ENCODE data around the gene RNMT.
"Not testable (repeated sequence)": the region's sequence is repeated elsewhere in the genome, so short reads cannot be mapped to it uniquely, and the experiment has no call there.

RNMT gene

DNA sequence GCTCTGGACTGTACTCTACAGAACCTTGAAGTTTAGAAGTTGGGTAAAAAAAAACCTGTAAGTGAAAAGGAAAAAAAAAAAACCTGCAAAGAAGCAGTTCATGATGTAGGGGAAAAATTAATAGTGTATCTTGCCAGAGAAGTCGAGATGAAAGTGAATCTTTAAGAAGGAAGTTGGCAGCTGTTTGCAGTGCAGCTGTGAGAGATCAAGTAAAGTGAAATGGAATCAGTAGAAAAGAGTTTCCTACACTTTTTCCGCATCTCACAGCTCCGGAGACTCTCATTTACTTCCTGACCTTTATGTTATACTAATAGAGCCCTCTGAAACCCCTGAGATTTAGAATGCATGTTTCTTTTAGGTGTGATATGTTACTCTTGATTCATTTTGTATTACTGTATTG, 19.2 kb downstream of the RNMT start:
- peak overlapping the region; percentile 30; the same call in 1 of the 2 replicates for H3K4me2 ChIP-seq (ENCODE audit: low read depth, low read length)
- H3K4me3 ChIP-seq (ENCODE audit: low read length), result no peak overlapping the region
- no peaks in the 10 kb centered on the region for H4K20me1 ChIP-seq (ENCODE audit: insufficient read depth, low read length)
- no peaks in the 10 kb centered on the region for H3K9me2 ChIP-seq (replicated peaks; ENCODE audit: insufficient read depth, low read length)
- H3K9me3 ChIP-seq (replicated peaks; ENCODE audit: insufficient read depth, low read length), result no peaks in the 10 kb centered on the region
- TF ChIP-seq EZH2 (optimal IDR thresholded peaks at IDR 0.05; ENCODE audit: low read depth, low read length) (no peak), EZH2phosphoT487 (IDR thresholded peaks at IDR 0.05; ENCODE audit: low read length) (no peak), CTCF (IDR thresholded peaks at IDR 0.05; ENCODE audit: low read length) (no peak)
- H3K27me3 ChIP-seq (replicated peaks; ENCODE audit: insufficient read depth, low read length), result no peaks in the 10 kb centered on the region
- DNase-seq, result no peak
- peaks cover 17% of the 10 kb centered on the region for H3F3A ChIP-seq (ENCODE audit: insufficient read depth, low read length)
- H3K4me1 ChIP-seq (ENCODE audit: low read length), result peaks cover 16% of the 10 kb centered on the region
- peaks cover 5% of the 10 kb centered on the region for H3K36me3 ChIP-seq (replicated peaks; ENCODE audit: insufficient read depth, low read length)
- peak overlapping the region; percentile 10; the same call in 1 of the 2 replicates for H3K27ac ChIP-seq (ENCODE audit: low read length)
- no peaks in the 10 kb centered on the region for H3K79me2 ChIP-seq (ENCODE audit: low read length)
- H3K9ac ChIP-seq (ENCODE audit: low read length), result no peak overlapping the region
- H2AFZ ChIP-seq (ENCODE audit: low read length), result no peak overlapping the region

- H3K9ac ChIP-seq (ENCODE audit: low read length), result no peak overlapping the region
- no peak for TF ChIP-seq EZH2 (optimal IDR thresholded peaks at IDR 0.05; ENCODE audit: low read depth, low read length)
- no peak for TF ChIP-seq EZH2phosphoT487 (IDR thresholded peaks at IDR 0.05; ENCODE audit: low read length)
- H4K20me1 ChIP-seq (ENCODE audit: insufficient read depth, low read length), result no peaks in the 10 kb centered on the region
- no peaks in the 10 kb centered on the region for H3K9me3 ChIP-seq (replicated peaks; ENCODE audit: insufficient read depth, low read length)
- H3K4me1 ChIP-seq (ENCODE audit: low read length), result peaks cover 16% of the 10 kb centered on the region
- H3K4me2 ChIP-seq (ENCODE audit: low read depth, low read length), result no peak overlapping the region
- no peaks in the 10 kb centered on the region for H3K9me2 ChIP-seq (replicated peaks; ENCODE audit: insufficient read depth, low read length)
- no peak for DNase-seq
- peaks cover 17% of the 10 kb centered on the region for H3F3A ChIP-seq (ENCODE audit: insufficient read depth, low read length)
- H3K27ac ChIP-seq (ENCODE audit: low read length), result no peak overlapping the region
- no peaks in the 10 kb centered on the region for H3K79me2 ChIP-seq (ENCODE audit: low read length)
- no peak overlapping the region for H3K4me3 ChIP-seq (ENCODE audit: low read length)
- H2AFZ ChIP-seq (ENCODE audit: low read length), result no peak overlapping the region
- H3K36me3 ChIP-seq (replicated peaks; ENCODE audit: insufficient read depth, low read length), result peaks cover 5% of the 10 kb centered on the region
- no peaks in the 10 kb centered on the region for H3K27me3 ChIP-seq (replicated peaks; ENCODE audit: insufficient read depth, low read length)
Observed at GRCh38 chr18:13746633-13747032, 20.2 kb downstream of the RNMT start.

- H3K4me1 ChIP-seq (ENCODE audit: low read length); H3K9me2 ChIP-seq (replicated peaks; ENCODE audit: insufficient read depth, low read length); H3K4me2 ChIP-seq (ENCODE audit: low read depth, low read length); H4K20me1 ChIP-seq (ENCODE audit: insufficient read depth, low read length); H2AFZ ChIP-seq (ENCODE audit: low read length); H3K27ac ChIP-seq (ENCODE audit: low read length); H3K4me3 ChIP-seq (ENCODE audit: low read length); DNase-seq; H3F3A ChIP-seq (ENCODE audit: insufficient read depth, low read length); H3K9me3 ChIP-seq (replicated peaks; ENCODE audit: insufficient read depth, low read length); H3K9ac ChIP-seq (ENCODE audit: low read length); H3K79me2 ChIP-seq (ENCODE audit: low read length); H3K27me3 ChIP-seq (replicated peaks; ENCODE audit: insufficient read depth, low read length): not testable (repeated sequence)
- peaks cover 13% of the 10 kb centered on the region; the same call in 1 of the 2 replicates for H3K36me3 ChIP-seq (replicated peaks; ENCODE audit: insufficient read depth, low read length)
Observed at GRCh38 chr18:13751599-13751998, 25.1 kb downstream of the RNMT start.

- H2AFZ ChIP-seq (ENCODE audit: low read length), result no peak overlapping the region
- no peak for DNase-seq
Observed at GRCh38 chr18:13756261-13756660, 29.8 kb downstream of the RNMT start.

More at GRCh38 chr18:13756261-13756660, 29.8 kb downstream of the RNMT start:
- Histone ChIP-seq H3F3A (ENCODE audit: insufficient read depth, low read length) (no peaks in the 10 kb centered on the region), H3K36me3 (replicated peaks; ENCODE audit: insufficient read depth, low read length) (peaks cover 8% of the 10 kb centered on the region; the same call in 1 of the 2 replicates), H4K20me1 (ENCODE audit: insufficient read depth, low read length) (no peaks in the 10 kb centered on the region), H3K9me3 (replicated peaks; ENCODE audit: insufficient read depth, low read length) (no peaks in the 10 kb centered on the region), H3K27me3 (replicated peaks; ENCODE audit: insufficient read depth, low read length) (no peaks in the 10 kb centered on the region), H3K79me2 (ENCODE audit: low read length) (no peaks in the 10 kb centered on the region), H3K9me2 (replicated peaks; ENCODE audit: insufficient read depth, low read length) (no peaks in the 10 kb centered on the region), H3K27ac (ENCODE audit: low read length) (no peak overlapping the region), H3K9ac (ENCODE audit: low read length) (no peak overlapping the region), H3K4me1 (ENCODE audit: low read length) (no peaks in the 10 kb centered on the region), H3K4me3 (ENCODE audit: low read length) (no peak overlapping the region), H3K4me2 (ENCODE audit: low read depth, low read length) (no peak overlapping the region)
- TF ChIP-seq CTCF (IDR thresholded peaks at IDR 0.05; ENCODE audit: low read length) (no peak), EZH2 (optimal IDR thresholded peaks at IDR 0.05; ENCODE audit: low read depth, low read length) (no peak), EZH2phosphoT487 (IDR thresholded peaks at IDR 0.05; ENCODE audit: low read length) (no peak)
